K562 (cell line): ENCODE measurements around the gene GHSR. TPM values are rescaled to one million over a fixed set of nuclear protein-coding genes. Genes with fewer than 3 reads are reported as not detected.

Experiments
- ATAC-seq: fragments of 200-7000 bp; cut with Tn5 transposase; 3 replicates; pipeline ENCODE4 v1.9.1; 2020; ENCODE audit warnings: moderate library complexity
- BruUV-seq: library from RNA; stranded (reverse); fragments of 400-500 nt; replicated peaks from 2 replicates; lab custom pipeline; 2021; lab: Mats Ljungman, UMichigan
- CTCF ChIA-PET: fragments of 300-600 bp; formaldehyde crosslinking; extraction: SDS; loops from one replicate; lab custom pipeline; 2021; ENCODE audit warnings: low intra/inter-chr PET ratio; lab: Yijun Ruan, JAX
- POLR2A ChIA-PET: fragments of 300-600, 350-650 bp; sonication (Branson Sonifier 250); formaldehyde crosslinking; extraction: SDS; loops from one replicate; lab custom pipeline; 2021; ENCODE audit warnings: antibody characterized with exemption, inconsistent platforms; lab: Yijun Ruan, JAX
- DNase-seq, 4 experiments: peaks; one replicate each; pipeline versions ENCODE4 v3.0.0 to v3.0.0-alpha.2; 2011 to 2018; ENCODE audit warnings: low spot score in 3 of 4, mixed read lengths in 3 of 4; ENCODE audit errors: extremely low read depth in 1 of 4
- FAIRE-seq: peaks from 2 replicates; lab custom pipeline; 2011; peaks lifted over from hg19 to GRCh38; lab: Jason Lieb, UNC
- H2AFZ ChIP-seq: 2 replicates; pipeline ENCODE4 v1.6.0; 2011; ENCODE audit warnings: low read depth, low read length, control low read depth, inconsistent platforms
- H3K27ac ChIP-seq: fragments of 200-600 bp; 3 replicates; pipeline ENCODE4 v1.8.0; 2011; ENCODE audit warnings: low read depth, mild to moderate bottlenecking, control low read depth, inconsistent platforms, low read length, moderate library complexity, mixed read lengths; ENCODE audit errors: extremely low read depth
- H3K27me3 ChIP-seq, 2 experiments: fragments of 300-600 bp in 1 of 2; 2 replicates in 1 of 2; 3 replicates in 1 of 2; pipeline versions ENCODE4 v1.6.0 to v1.8.0; 2011; ENCODE audit warnings: inconsistent platforms in 2 of 2, low read length in 2 of 2, mild to moderate bottlenecking in 1 of 2, mixed read lengths in 1 of 2, moderate library complexity in 1 of 2; ENCODE audit not compliant: control insufficient read depth in 2 of 2, insufficient read depth in 2 of 2
- H3K36me3 ChIP-seq: fragments of 300-600 bp; 3 replicates; pipeline ENCODE4 v1.8.0; 2011; ENCODE audit warnings: mild to moderate bottlenecking, low read length, inconsistent platforms; ENCODE audit not compliant: control insufficient read depth, insufficient read depth
- H3K4me1 ChIP-seq, 2 experiments: fragments of 200-600 bp in 1 of 2; replicated peaks in 1 of 2; 2 replicates in 1 of 2; 3 replicates in 1 of 2; pipeline versions ENCODE4 v1.5.1 to v1.8.0; 2011; ENCODE audit warnings: inconsistent platforms in 2 of 2, low read length in 2 of 2, mild to moderate bottlenecking in 1 of 2, mixed read lengths in 1 of 2, moderate library complexity in 1 of 2; ENCODE audit not compliant: control insufficient read depth in 2 of 2, insufficient read depth in 2 of 2
- H3K4me2 ChIP-seq: 2 replicates; pipeline ENCODE4 v1.6.1; 2011; ENCODE audit warnings: low read length, control low read depth, inconsistent platforms, mixed read lengths; ENCODE audit not compliant: insufficient read depth
- H3K4me3 ChIP-seq: fragments of 200-600 bp; sonication (generic), shearing (Covaris generic); 2 replicates; pipeline ENCODE4 v1.5.1; 2016; ENCODE audit warnings: control low read depth, inconsistent platforms
- H3K79me2 ChIP-seq: fragments of 200-600 bp; 3 replicates; pipeline ENCODE4 v1.8.0; 2011; ENCODE audit warnings: low read length, inconsistent platforms; ENCODE audit not compliant: control insufficient read depth, insufficient read depth
- H3K9ac ChIP-seq, 2 experiments: 2 replicates each; pipeline versions ENCODE4 v1.6.0 to v1.6.1; 2011; ENCODE audit warnings: low read depth in 2 of 2, low read length in 2 of 2, control low read depth in 1 of 2, inconsistent platforms in 1 of 2, mild to moderate bottlenecking in 1 of 2, mixed read lengths in 1 of 2; ENCODE audit not compliant: insufficient read depth in 1 of 2
- H3K9me1 ChIP-seq: one replicate; pipeline ENCODE4 v1.6.0; 2011; ENCODE audit warnings: inconsistent platforms, mild to moderate bottlenecking, low read length, moderate library complexity; ENCODE audit not compliant: control insufficient read depth, insufficient read depth
- H3K9me3 ChIP-seq: replicated peaks from 2 replicates; pipeline ENCODE4 v1.5.1; 2011; ENCODE audit warnings: low read depth, low read length, inconsistent platforms; ENCODE audit not compliant: control insufficient read depth, insufficient read depth
- H4K20me1 ChIP-seq: replicated peaks from 2 replicates; pipeline ENCODE4 v1.6.1; 2011; ENCODE audit warnings: low read length, inconsistent platforms, mixed read lengths; ENCODE audit not compliant: control insufficient read depth, insufficient read depth
- EP400 ChIP-seq: fragments of 450-650 bp; IDR thresholded peaks from 2 replicates; pipeline ENCODE4 v1.6.1; 2017; ENCODE audit warnings: antibody characterized with exemption, mild to moderate bottlenecking, moderate library complexity
- FOXA3 ChIP-seq, 2 experiments: fragments of 450-650 bp in 1 of 2; sonication (generic) in 1 of 2; formaldehyde crosslinking; IDR thresholded peaks in 1 of 2; conservative IDR thresholded peaks in 1 of 2; 2 replicates each; pipeline versions ENCODE4 v1.4.0 to v1.8.0; 2020 to 2022; ENCODE audit warnings: mild to moderate bottlenecking in 2 of 2, missing genetic modification reagents in 1 of 2
- STAT5B ChIP-seq: fragments of 250-450 bp; sonication (Bioruptor Pico); IDR thresholded peaks from 2 replicates; pipeline ENCODE4 v1.8.0; 2021; ENCODE audit warnings: mild to moderate bottlenecking, inconsistent platforms
- ZNF146 ChIP-seq: IDR thresholded peaks from one replicate; pipeline ENCODE4 v1.6.1; 2018; ENCODE audit warnings: missing compliant biosample characterization; ENCODE audit not compliant: unreplicated experiment
- ZNF589 ChIP-seq: fragments of 200-800 bp; sonication (Bioruptor generic); IDR thresholded peaks from 2 replicates; pipeline ENCODE4 v1.6.1; 2016; ENCODE audit warnings: low read depth, missing genetic modification characterization, missing compliant biosample characterization
- WGBS: fragments of 100-300 bp; shearing (Covaris generic); methylation state at CpG from one replicate; pipeline ENCODE4 v1.1.6; 2016; ENCODE audit warnings: low coverage, mixed read lengths; ENCODE audit not compliant: insufficient coverage; ENCODE audit errors: missing lambda C conversion rate; 5-methylcytosine and 5-hydroxymethylcytosine counted together
- in situ Hi-C: fragments of 300-500 bp; cut with MboI; formaldehyde crosslinking; loops from 4 replicates; pipeline ENCODE4 v1.15.0; 2018; ENCODE audit warnings: inconsistent platforms, mixed read lengths
- intact Hi-C: fragments of 100-400 bp; cut with micrococcal nuclease; formaldehyde crosslinking; loops from 2 replicates; pipeline ENCODE4 v1.14.2; 2022
- polyA plus RNA-seq, 8 experiments: library from polyadenylated mRNA; depleted of rRNA in 4 of 8; stranded (reverse) in 5 of 8; unstranded in 3 of 8; fragments of >200 nt; fragmentation: Nextera tagmentation in 2 of 8; fragmentation: Illumina TruSeq in 1 of 8; extraction: Ambion mirVana in 2 of 8; extraction: Trizol in 1 of 8; gene quantifications; 2 replicates each; pipeline versions ENCODE4 v1.2.1 to v1.2.3, GENCODE V29; 2011 to 2014; ENCODE audit warnings: inconsistent platforms in 1 of 8, missing spikeins in 1 of 8
- total RNA-seq, 7 experiments: library from RNA; depleted of rRNA in 6 of 7; stranded (reverse); fragments of >200 nt in 6 of 7; fragmentation: Illumina TruSeq in 2 of 7; extraction: Trizol in 2 of 7; gene quantifications; 2 replicates each; pipeline versions ENCODE4 v1.2.1 to v1.2.3, GENCODE V29; 2011 to 2021; ENCODE audit warnings: low replicate concordance in 1 of 7
- TF ChIP-seq, protein P1 (sequence below), 2 experiments: fragments of 150-350 bp in 1 of 2; IDR thresholded peaks; 2 replicates each; pipeline ENCODE4 v1.6.1; 2012 to 2016; ENCODE audit warnings: low read depth in 2 of 2, low read length in 2 of 2, mild to moderate bottlenecking in 1 of 2, moderate library complexity in 1 of 2

GHSR gene
- total and polyA plus RNA-seq, 9 of the 15 experiments (the other 6 are each of a cell fraction or from before 2014, with no cell fraction given), result not detected

DNA sequence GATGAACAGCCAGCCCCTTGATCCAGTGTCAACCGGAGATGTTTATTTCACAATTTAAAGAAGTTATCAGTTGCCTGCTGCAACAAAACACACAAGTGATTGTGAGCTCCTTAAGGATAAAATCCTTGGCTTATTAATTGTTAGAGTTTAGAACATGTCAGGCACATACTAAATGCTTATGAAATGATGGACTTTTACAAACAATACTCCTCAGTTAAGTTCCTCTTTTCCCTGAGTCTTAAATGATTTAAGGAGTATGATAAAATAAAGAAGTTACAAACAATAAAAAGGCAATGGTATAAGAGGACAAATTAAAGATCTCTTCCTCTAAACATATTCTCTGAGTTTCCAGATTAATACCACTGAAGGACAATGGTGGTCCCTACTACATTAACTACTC, 5.7 kb downstream of the GHSR start:
- Histone ChIP-seq H3K36me3 (no peaks in the 10 kb centered on the region), H3K27me3 (peaks cover 6 to 18% of the 10 kb centered on the region in 2 experiments; a peak in 4 of 5 replicates), H3K27ac (no peak overlapping the region), H3K79me2 (no peaks in the 10 kb centered on the region), H3K4me1 (peaks cover 0 to 2% of the 10 kb centered on the region in 2 experiments; a peak in 1 of 5 replicates), H4K20me1 (no peaks in the 10 kb centered on the region), H3K4me2 (no peak overlapping the region), H2AFZ (no peak overlapping the region), H3K9me3 (no peaks in the 10 kb centered on the region), H3K9me1 (no peaks in the 10 kb centered on the region), H3K4me3 (no peak overlapping the region), H3K9ac (no peak overlapping the region)
- WGBS, result 0% methylated on average over 1 of the region's 1 CpG
- no peak for ATAC-seq
- no TSS peak for BruUV-seq
- POLR2A ChIA-PET, result no interaction called here
- no peak for DNase-seq
- intact Hi-C loops (no loop called here), in situ Hi-C loops (no loop called here)
- FAIRE-seq, result no peak
- TF ChIP-seq FOXA3 (CRISPR knock-in tag; conservative IDR thresholded peaks at IDR 0.05 in 1 of 2, IDR thresholded peaks at IDR 0.05 in 1 of 2) (no peak), STAT5B (CRISPR knock-in tag) (no peak), ZNF146 (no peak), EP400 (no peak), ZNF589 (CRISPR knock-in tag) (no peak)
- TF ChIP-seq, protein P1, sequence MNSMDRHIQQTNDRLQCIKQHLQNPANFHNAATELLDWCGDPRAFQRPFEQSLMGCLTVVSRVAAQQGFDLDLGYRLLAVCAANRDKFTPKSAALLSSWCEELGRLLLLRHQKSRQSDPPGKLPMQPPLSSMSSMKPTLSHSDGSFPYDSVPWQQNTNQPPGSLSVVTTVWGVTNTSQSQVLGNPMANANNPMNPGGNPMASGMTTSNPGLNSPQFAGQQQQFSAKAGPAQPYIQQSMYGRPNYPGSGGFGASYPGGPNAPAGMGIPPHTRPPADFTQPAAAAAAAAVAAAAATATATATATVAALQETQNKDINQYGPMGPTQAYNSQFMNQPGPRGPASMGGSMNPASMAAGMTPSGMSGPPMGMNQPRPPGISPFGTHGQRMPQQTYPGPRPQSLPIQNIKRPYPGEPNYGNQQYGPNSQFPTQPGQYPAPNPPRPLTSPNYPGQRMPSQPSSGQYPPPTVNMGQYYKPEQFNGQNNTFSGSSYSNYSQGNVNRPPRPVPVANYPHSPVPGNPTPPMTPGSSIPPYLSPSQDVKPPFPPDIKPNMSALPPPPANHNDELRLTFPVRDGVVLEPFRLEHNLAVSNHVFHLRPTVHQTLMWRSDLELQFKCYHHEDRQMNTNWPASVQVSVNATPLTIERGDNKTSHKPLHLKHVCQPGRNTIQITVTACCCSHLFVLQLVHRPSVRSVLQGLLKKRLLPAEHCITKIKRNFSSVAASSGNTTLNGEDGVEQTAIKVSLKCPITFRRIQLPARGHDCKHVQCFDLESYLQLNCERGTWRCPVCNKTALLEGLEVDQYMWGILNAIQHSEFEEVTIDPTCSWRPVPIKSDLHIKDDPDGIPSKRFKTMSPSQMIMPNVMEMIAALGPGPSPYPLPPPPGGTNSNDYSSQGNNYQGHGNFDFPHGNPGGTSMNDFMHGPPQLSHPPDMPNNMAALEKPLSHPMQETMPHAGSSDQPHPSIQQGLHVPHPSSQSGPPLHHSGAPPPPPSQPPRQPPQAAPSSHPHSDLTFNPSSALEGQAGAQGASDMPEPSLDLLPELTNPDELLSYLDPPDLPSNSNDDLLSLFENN (IDR thresholded peaks at IDR 0.05; ENCODE audit: low read depth in 2 of 2, low read length in 2 of 2), result no peak
- CTCF ChIA-PET, result no interaction called here
